Loucy (cell line): ENCODE results near the gene NTN4.

ENCODE experiments used
- CTCF ChIP-seq: fragments of 200-600 bp; sonication (generic); conservative IDR thresholded peaks from 2 replicates; pipeline ENCODE4 v1.5.1; 2014; ENCODE audit warnings: mild to moderate bottlenecking, antibody characterized with exemption, low read length
- EZH2phosphoT487 ChIP-seq: fragments of 200-600 bp; IDR thresholded peaks from 2 replicates; pipeline ENCODE4 v1.6.1; 2018; ENCODE audit warnings: antibody characterized with exemption, mild to moderate bottlenecking, moderate library complexity, borderline replicate concordance

DNA sequence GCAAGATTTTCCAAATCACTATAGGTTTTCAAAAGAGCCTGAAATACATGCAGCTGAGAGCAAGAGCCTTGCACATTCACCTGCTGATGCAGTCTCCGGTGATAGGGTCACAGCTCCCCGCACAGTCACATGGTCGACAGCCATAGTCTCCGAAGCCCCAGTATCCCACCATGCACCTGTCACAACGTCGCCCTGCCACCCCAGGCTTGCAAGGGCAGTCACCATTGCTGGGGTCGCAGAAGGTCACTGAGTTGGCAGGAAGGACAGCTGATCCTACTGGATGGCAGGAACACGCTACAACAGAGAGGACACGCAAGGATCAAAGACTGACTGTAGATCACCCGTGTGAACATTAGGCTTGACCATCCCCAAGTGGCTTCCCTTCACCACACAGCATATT lies 107.1 kb downstream of the NTN4 start:
- TF ChIP-seq CTCF, result no peak
- no peak for TF ChIP-seq EZH2phosphoT487
